Middle frontal gyrus (tissue), 1 donor: ENCODE measurements around the gene EDC3.

Source experiments
- DNase-seq: peaks from one replicate; pipeline ENCODE4 v3.0.0-alpha.2; 2015; ENCODE audit warnings: low spot score; ENCODE audit errors: extremely low spot score

The EDC3 gene

GRCh38 chr15:74626752-74627692 is 68.8 kb downstream of the EDC3 start:
- DNase-seq = no peak

- DNase-seq = no peak
Observed at GRCh38 chr15:74626336-74626735, 69.5 kb downstream of the EDC3 start.

DNA sequence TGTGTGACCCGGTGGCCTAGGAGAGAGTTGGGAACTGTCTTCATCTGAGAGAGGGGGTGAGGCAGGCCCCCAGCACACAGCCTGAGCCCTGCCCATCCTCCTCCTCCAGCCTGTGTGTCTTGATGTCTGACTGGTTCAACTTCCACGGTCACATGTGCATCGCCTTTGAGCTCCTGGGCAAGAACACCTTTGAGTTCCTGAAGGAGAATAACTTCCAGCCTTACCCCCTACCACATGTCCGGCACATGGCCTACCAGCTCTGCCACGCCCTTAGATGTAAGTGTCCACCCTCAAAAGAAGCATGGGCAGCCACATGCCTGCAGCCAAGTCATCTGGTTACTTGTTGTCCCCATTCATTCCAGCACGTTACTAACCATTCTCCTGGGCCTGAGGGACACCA is 70.1 kb downstream of the EDC3 start:
- no peak for DNase-seq

- no peak for DNase-seq
Observed at GRCh38 chr15:74624020-74624602, 71.7 kb downstream of the EDC3 start.

DNA sequence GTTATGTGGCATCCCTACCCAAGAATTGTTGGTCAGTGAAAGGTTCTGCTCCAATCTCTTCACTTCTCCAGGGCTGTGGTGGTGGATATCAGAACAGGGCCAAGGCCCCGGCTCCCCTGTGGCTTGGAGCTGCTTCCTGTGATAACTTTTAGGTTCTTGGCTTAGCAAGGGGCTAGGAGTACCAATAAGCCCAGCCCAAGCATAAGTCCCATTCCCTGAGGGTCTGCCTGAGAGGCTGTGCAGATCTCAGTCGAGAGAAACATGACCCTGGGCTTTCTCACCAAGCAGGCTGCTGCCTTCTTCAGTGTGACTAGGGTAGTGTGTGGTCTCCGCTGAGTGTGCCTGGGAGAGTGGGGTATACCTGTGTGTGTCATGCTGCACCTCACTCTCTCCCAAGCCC is 73.1 kb downstream of the EDC3 start:
- DNase-seq = no peak

GRCh38 chr15:74621936-74622335 is 73.9 kb downstream of the EDC3 start:
- DNase-seq = no peak

DNA sequence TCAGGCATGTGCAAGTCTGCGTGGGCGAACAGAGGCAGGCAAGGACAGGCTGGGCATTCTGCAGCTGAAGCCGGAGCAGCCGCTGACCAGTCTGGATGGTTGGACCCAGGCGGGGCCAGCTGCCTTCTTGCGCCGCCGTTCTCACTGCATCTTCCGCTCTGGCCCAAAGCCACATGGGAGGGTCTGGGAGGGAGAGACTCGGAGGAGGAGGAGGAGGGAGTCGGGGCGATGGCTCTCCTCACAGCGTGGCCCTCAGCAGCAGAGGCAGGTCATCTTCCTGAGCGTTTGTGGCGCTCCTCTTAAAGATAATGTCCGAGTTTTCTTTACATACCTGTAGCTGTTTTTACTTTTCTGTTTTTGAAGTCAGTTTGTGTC is 74.3 kb downstream of the EDC3 start:
- no peak for DNase-seq

DNA sequence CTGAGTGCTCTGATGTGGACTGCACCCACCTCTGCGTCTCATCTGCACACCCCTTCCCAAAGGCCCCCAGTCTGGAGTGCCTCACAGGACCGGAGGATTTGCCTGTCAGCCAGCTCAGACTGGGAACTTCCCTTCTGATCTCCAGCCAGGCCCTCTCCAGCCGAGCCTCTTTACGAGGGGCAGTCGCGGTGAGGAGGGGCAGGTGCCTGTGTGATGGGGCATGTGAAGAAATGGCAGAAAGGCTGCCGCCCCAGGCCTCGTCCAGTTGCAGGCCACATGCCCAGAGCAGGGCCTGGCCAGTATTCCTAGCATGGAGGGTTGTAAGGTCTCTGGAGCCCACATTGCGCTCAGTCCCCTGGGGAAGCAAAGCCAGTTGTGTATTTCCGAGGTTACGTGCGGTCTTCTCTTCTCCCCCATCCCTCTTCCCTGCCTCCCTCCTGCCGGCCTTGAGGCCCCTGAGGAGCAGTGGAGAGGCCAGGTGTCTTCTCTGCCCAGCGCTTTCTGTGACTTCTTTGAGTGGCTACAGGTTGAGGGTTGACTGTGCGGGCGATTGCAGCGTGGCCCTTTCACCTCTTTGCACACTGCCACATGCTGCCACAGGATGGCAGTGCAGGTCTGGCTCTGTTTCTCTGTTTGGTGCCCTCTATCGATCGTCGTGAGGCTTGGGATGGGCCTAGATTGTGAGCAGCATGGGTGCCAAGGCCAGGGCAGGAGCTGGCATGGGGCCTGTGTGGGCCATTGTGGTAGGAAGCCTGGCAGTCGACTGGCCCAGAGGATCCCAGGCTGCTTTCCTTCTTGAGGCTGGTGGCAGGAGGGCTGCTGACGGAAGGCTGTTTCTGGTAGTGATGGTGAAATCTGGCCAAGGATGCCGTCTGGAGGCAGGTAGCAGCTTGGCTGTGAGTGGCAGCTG is 74.9 kb downstream of the EDC3 start:
- peak; percentile 71 for DNase-seq

GRCh38 chr15:74619916-74620635 is 75.7 kb downstream of the EDC3 start:
- DNase-seq = no peak

DNA sequence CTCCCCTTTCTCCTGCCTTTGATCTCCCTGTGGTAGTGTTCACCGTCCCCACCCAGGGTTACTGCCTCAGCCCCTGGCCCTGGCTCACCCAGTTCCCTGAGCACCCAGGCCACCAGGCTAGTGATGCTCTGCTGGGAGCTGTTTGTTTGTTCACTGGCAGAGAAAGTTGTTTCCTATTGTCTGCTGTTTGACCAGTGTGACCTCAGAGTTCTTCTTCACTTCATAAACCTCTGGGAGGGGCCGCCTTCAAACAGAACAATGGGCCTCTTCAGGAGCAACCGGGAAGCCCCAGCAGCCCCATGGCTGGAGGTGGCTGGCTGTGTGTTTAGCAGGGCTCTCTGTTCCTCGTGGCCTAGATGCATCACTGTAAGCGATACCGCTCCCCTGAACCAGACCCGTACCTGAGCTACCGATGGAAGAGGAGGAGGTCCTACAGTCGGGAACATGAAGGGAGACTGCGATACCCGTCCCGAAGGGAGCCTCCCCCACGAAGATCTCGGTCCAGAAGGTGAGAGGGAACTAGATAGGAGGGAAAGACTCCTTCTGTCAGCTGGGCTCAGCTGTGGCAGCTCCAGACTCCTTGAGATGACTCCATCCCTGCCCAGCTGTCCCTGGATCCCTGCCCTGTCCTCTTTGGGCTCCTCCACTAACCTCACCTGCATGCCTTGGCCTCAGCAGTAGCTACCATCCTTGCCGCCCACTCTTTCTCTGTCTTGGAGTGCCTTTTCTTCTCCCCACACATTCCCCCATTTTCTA is 76.8 kb downstream of the EDC3 start:
- DNase-seq = no peak

- DNase-seq = no peak
Observed at GRCh38 chr15:74616996-74617395, 78.8 kb downstream of the EDC3 start.

- DNase-seq = no peak
Observed at GRCh38 chr15:74616366-74616939, 79.4 kb downstream of the EDC3 start.

DNA sequence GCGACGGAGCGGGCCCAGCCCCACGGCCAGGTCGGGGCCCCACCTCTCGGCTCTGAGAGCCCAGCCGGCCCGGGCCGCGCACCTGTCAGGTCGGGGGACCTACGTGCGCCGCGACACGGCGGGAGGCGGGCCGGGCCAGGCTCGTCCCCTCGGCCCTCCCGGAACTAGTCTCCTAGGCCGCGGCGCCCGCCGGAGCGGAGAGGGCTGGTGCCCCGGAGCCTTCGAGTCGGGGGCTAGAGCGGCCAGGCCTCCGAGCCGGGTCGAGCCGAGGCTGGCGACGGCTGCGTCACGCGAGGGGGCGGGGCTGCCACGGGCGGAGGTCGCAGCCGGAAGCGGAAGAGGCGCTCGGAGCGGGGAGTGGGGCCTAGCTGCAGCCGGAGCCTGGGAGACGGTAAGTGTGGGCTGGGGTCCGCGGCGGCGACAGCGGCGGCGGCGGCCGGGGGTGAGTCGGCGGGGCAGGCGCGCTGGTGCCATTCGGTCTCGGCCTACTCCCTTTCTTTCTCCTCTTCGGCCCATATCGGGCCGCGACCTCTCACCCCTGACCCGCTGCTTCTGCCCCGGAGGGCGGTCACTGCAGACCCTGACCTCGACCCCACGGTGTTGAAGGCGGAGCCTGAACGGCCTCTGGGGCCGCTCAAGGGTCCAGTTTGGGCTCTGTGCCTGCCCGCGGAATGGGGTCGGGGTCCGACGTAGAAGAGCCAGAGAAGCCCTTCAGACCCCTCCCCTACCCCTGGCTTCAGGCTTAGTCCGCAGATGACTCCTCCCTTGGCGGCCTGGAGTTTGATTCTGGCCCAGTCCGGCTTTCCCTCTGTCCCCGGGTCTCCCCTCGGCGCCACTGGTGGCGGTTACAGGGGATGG is 80.1 kb downstream of the EDC3 start, which contains the start of gene CLK3:
Gene CLK3, plus strand, starts transcription at position 329 of the 858 bp plus-strand sequence. CDS start 3,361 bp downstream, outside the sequence.
- DNase-seq = peak; percentile 92

DNA sequence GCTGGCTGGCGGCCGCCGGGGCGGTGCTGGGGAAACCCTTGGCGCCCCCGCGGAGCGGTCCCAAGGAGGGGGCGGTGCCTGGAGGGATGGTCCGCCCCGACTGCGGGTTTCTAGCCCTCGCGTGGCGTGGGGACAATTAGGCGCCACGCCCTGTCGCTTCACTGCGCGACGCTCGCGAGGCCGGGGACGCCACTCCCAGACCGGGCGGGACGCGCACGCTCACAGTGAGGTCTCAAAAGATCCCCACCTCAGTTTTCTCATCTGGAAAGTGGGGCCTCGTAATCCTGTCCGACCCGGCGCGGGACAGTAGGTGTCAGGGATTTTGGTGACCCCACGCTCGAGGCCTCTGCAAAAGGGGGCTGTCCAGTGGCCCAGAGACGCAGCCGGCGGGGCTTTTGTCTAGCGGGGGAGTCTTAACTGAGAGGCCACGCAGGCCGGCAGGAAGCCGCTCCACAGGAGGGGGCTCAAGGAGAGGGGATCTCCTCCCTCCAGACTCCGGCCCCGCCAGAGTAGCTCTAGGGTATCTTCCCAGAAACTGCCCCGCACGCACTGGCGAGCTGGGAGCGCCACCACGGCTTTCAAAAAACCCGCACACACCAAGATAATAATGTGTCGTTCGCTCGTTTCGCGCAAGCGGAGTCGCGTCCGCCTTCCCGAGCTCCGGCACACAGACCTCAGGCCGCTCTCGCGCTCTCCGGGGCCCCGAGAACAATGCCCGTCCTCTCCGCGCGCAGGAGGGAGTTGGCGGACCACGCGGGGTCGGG is 80.9 kb downstream of the EDC3 start:
- DNase-seq = peak; percentile 57

DNA sequence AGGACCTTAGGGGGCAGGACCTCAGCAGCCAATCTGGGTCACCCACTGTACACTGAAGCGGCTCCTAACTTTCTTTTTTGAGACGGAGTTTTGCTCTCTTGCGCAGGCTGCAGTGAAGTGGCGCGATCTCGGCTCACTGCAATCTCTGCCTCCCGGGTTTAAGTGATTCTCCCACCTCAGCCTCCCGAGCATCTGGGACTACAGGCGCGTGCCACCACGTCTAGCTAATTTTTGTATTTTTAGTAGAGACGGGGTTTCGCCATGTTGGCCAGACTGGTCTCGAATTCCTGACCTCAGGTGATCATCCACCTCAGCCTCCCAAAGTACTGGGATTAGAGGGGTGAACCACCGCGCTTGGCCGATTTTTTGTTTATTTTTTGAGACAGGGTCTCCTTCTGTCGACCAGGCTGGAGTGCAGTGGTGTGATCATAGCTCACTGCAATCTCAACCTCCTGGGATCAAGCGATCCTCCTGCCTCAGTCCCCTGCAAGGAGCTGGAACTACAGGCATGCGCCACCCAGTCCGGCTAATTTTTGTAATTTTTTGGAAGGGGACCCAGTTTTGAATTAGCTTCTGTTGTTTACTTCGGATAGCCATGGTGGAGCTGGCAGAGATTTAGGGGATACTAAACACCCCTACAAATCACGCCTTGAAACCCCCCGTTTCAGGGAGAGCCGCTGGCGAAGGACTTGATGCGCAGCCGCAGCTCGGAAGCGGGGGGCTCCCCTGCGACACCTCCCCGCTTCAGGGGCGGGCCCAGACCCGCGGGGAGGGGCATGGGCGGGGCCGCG is 81.7 kb downstream of the EDC3 start:
- no peak for DNase-seq

DNA sequence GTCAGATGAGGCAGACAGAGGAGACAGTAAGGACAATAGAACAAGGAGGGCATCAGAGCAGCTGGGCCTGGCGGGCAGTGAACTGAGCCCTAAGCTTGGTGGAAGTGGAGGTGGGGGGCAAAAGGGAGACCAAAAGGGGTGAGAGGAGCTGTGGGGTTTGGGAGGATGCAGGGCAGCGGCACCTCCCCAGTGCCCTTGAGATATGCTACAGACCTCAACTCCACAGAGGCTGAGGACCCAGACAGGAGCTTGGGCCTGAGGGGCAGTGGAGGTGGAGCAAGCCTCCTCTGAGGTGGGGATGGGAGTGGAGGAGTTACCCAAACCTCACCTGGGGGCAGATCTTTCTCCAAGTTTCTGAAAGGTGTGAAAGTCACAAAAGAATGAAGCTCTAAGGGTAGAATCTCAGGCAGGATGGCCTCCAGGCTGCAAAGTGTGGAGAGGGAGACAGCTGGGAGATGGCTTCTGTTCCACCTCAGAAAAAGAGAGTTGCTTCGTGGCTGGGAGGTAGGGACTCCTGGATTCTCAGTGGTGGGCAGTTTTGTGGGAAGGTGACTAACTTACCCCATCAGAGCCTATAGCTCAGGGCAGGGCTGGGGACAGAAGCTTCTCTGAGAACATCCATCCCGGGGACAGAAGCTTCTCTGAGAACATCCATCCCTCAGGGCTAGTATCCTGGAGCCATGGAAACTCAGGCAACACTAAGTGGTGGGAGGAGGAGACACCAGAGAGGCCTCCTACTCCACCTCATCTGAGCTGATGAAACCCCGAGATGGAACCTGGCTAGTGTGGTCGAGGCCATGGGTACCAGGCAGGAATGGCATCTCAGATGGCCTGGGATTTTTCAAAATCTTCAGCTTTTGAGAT is 82.5 kb downstream of the EDC3 start:
- DNase-seq = no peak
